Effector CD4-positive, alpha-beta T cell (primary cell): ENCODE data around the gene TIMM23.
"Not testable (repeated sequence)": the region's sequence is repeated elsewhere in the genome, so short reads cannot be mapped to it uniquely, and the experiment has no call there.

Experiments used
- DNase-seq: peaks from one replicate; pipeline ENCODE4 v3.0.0-alpha.2; 2020

TIMM23 gene

GRCh38 chr10:45997994-45998763, 25.9 kb downstream of the TIMM23 start:
- DNase-seq = no peak

GRCh38 chr10:45999955-46000354, 27.7 kb downstream of the TIMM23 start:
- not testable (repeated sequence) for DNase-seq

GRCh38 chr10:46000538-46000937, 28.2 kb downstream of the TIMM23 start:
- no peak for DNase-seq

- no peak for DNase-seq
Observed at GRCh38 chr10:46001187-46001756, 29.0 kb downstream of the TIMM23 start.

GRCh38 chr10:46002189-46002687, 29.9 kb downstream of the TIMM23 start:
- DNase-seq = not testable (repeated sequence)

- no peak for DNase-seq
Observed at GRCh38 chr10:46002916-46003693, 30.8 kb downstream of the TIMM23 start.

GRCh38 chr10:46004963-46005362, 32.7 kb downstream of the TIMM23 start:
- no peak for DNase-seq

GRCh38 chr10:46005383-46005782, 33.1 kb downstream of the TIMM23 start:
- no peak for DNase-seq

- DNase-seq = no peak
Observed at GRCh38 chr10:46006219-46006618, 33.9 kb downstream of the TIMM23 start.

GRCh38 chr10:46012746-46013145, 40.5 kb downstream of the TIMM23 start:
- no peak for DNase-seq

- DNase-seq = no peak
Observed at GRCh38 chr10:46014206-46014605, 41.9 kb downstream of the TIMM23 start.

- no peak for DNase-seq
Observed at GRCh38 chr10:46014683-46015405, 42.6 kb downstream of the TIMM23 start.

- no peak for DNase-seq
Observed at GRCh38 chr10:46016190-46016589, 43.9 kb downstream of the TIMM23 start.

- no peak for DNase-seq
Observed at GRCh38 chr10:46016811-46017210, 44.5 kb downstream of the TIMM23 start.

- DNase-seq = no peak
Observed at GRCh38 chr10:46017733-46018132, 45.4 kb downstream of the TIMM23 start.

GRCh38 chr10:46018453-46019176, 46.3 kb downstream of the TIMM23 start:
- DNase-seq = no peak

GRCh38 chr10:46019177-46019528, 46.9 kb downstream of the TIMM23 start:
- DNase-seq = no peak

- no peak for DNase-seq
Observed at GRCh38 chr10:46019569-46020343, 47.5 kb downstream of the TIMM23 start.

GRCh38 chr10:46020344-46020657, 48.0 kb downstream of the TIMM23 start:
- DNase-seq = no peak

- DNase-seq = peak; percentile 80
Observed at GRCh38 chr10:46022978-46023702, 50.9 kb downstream of the TIMM23 start.

GRCh38 chr10:46024948-46025347, 52.7 kb downstream of the TIMM23 start:
- no peak for DNase-seq
